HG02885 (cell line): ENCODE measurements around the gene GRK2.

Experiments
- ATAC-seq: cut with Tn5 transposase; IDR thresholded peaks from one replicate; pipeline ENCODE4 v1.9.1; 2021; ENCODE audit warnings: mild to moderate bottlenecking; ENCODE audit not compliant: unreplicated experiment, poor library complexity

Gene GRK2

DNA sequence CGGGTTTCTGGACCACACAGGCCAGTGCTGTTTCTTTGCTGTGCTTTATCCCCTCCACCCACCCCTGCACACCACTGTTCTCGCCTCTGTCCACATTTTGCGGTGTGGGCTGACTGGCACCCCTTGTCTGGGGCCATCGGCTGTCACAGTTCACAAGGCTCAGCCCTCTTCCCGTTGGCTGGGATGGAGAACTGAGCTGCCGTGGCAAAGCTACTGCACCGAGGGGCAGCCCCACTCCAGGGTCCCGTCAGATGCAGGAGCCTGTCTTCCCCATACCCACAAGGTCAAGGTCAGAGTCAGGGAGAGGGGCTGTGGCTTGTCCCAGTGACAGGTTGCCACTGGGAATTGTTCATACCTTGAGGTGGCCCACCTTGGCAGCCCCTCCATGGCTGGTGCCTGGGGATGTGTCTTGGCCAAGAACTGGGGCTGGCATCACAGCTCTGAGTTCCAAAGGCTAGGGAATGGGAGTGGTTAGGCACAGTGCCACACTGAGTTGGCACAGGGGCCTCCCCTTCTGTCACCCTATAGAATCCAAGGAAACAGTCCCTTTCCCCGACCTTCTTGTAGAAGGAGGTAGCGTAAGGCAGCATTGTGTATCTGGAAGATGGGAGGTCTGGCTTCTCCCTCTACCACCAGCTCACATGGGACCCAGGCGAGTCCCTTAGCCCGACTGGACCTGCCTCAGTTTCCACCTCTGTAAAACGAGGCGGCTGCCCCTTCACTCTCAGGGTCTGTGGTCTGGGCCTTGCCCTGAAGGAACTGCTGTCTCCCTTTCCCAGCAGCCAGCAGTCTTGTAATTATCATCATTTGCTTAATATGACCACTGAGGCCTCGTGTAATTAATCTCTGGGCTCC is 3.4 kb downstream of the GRK2 start:
- no peak for ATAC-seq

GRCh38 chr11:67270256-67271204 is 4.3 kb downstream of the GRK2 start:
- ATAC-seq, result no peak

DNA sequence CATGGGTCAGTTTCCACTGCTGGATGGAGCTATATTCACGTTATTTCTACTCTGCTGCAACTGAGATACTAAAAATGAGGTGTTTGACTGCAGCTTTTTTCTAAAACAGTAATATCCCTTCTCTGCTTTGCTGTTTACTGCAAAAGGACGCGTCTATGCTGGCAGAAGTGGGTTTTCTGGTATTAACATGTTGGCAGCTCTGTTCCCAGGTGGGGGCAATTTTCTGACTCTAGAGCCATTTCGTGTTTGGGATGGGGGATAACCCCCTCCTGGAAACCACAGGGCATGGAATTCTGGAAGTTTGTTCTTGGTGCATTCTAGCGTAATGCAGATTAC is 4.9 kb downstream of the GRK2 start:
- ATAC-seq, result no peak

DNA sequence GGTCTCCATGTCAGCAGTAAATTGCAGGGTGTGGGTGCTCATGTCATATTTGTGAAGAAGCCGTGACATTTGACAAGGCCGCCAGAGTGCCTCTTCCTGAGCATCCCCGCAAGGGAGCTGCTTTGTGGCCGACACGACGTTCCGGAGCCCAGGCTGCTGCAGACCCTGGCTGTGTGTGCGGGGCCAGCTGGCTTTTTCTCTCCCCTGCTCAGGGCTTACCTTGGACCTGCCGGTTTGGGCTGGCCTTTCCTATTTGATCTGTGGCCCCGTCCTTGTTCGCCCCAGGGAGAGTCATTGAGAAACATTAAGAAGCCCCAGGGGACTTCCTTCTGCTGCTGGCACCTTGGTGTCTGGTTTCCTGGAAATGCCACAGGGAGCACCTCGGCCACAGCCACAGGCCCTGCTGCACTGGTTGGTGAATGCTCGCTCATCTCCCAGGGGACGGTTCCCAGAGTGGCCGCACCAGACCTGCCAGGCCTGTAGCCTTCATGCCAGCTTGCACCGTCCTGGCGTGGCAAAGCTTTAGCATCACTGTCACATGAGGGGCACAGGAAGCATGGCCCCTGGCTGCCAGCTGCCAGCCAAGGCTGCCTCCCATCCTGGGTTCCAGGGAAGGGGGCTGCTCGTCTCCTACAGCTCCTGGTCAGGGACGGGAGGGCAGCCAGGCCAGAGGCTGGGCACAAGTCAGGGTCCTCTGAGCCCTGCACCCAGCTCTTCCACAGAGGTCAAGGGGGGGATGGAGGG is 5.4 kb downstream of the GRK2 start:
- ATAC-seq, result no peak

DNA sequence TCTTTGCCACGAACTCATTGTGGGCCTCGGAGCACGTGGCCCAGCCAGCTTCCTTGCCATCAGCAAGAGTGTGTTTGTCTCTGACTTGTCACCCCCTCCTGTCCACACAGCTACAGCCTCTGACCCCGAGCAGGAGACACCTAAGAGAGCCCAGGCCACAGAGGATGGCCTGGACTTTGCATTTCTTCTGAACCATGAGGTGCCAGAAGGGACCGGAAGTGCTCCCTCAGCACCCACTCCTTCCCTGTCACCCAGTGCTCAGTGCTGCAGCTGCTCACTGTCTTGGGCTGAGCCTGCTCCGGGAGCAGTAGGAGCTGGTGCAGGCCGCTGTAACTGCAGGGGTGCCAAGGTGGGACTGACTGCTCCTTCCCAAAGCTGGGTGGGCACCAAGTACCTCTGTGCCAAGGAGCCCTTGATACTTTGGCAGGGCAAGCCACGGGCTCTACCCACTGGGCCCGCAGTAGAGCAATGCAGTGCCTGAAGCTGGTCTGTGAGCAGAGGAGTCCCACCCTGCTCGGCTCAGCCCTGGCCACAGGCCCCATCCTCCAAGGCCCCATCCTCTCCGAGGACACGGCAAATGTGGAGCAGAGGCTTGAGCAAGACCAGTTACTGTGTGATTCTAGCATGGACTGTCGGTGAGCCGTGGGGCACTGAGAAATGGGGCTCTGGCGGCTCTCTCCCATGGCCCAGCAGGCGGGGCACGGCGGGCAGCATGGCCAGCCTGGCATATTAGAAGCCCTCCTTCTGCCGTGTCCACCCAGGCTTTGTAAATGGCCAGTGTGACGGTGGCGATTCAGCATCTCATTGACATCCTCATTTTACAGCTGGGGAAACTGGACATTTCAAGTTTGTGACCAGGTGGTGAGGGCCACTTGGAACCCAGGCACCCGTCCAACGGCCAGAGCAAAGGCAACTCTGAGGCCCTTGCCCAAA is 6.3 kb downstream of the GRK2 start:
- ATAC-seq, result no peak

DNA sequence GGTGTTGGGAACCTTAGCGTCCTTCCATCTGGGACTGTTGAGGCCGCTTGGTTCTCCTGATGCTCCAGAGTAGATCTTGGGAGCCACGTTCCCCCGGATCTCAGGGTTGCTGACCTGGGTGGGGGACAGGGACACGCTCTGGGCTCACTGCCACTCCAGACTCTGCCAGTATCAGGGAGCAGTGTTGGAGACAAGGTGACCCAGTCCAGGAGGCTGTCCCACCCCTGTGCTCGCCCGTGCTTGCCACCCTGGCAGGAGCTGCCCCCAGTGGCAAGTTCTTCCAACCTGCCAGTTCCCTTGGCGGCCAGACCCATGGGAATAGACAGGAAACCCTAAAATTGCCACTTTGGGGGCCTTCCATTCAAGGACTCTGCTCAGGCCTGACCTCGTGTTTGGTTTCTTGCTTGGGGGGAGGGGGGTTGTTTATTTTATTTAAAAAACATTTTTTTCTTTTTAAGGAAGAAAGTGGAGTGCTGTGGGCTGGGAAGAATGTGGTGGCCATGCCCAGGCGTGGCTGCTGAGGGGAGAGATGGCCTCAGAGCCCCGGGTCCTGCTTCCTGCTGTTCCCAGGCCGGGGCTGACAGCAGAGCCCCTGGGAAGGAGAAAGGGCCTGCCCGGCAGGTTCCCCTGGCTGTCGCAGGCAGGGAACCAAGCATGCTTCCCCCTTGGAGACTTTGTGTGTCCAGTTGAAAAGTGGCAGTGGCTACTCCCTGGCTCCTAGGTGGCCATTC is 7.2 kb downstream of the GRK2 start:
- ATAC-seq, result no peak

- no peak for ATAC-seq
Observed at GRCh38 chr11:67274768-67275605, 8.7 kb downstream of the GRK2 start.

GRCh38 chr11:67275606-67276409 is 9.5 kb downstream of the GRK2 start:
- ATAC-seq, result no peak

- ATAC-seq, result peak; percentile 17
Observed at GRCh38 chr11:67276781-67277230, 10.5 kb downstream of the GRK2 start.

GRCh38 chr11:67277231-67277961 is 11.1 kb downstream of the GRK2 start:
- ATAC-seq, result peak; percentile 82

DNA sequence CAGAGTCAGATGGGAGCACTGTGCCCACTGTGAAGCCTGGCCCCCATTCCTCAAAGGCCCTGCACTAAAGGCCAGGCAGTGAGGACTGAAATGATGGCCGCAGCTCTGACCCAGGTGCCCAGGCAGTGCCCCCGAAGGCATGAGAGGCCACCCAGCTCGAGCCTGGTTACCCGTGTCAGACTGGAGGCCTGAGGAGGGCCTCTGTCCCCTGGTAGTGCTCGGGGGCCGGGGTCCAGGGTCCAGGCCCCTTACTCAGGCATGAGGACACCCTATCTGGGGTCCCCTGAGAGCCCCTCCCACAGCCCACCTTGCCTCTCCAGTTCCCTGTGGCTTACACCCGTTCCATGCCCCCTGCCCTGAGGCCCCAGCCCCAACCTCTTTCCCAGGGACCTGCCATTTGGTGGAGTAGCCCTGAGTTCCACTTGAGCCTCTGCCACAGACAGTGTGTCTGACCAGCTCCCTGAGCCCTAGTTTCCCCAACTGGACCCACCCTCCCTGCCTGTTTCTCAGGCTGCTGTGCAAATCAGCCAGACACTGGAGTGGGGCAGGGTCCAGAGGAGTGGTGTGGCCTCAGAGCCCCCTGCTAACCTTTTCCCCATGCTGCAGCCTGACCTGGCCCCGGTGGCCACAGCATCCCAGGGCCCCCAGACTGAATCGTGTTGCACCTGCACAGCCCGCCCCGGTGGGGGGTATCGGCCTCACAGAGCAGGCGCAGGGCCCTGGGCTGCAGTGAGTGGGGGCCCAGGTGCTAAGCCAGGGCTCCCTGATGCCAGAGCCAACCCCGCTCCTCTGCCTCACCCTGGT is 12.1 kb downstream of the GRK2 start:
- ATAC-seq, result no peak

DNA sequence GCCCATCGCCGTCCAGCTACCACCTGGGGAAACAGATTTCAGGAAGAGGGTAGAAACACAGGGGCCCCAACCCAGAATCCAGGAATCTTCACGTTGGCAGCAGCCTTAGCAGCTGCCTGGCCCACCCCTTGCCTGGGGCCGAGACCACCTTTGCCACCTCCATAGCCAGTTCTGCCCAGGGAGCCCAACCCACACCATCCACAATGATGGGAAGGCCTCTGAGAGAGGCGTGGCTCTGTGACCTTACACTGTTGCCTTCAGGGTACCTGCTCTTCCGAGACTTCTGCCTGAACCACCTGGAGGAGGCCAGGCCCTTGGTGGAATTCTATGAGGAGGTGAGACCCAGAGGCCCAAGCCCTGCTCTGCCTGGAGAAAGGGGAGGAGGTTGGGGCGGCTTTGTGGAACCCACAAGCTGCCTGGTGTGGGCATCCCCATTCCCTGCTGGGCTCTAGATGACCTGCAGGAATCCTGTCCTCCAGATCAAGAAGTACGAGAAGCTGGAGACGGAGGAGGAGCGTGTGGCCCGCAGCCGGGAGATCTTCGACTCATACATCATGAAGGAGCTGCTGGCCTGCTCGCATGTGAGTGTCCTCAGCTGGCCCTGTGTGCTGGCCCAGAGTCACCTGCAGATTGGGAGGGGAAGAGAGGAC is 12.8 kb downstream of the GRK2 start:
- no peak for ATAC-seq

- ATAC-seq, result no peak
Observed at GRCh38 chr11:67279589-67280340, 13.5 kb downstream of the GRK2 start.

- ATAC-seq, result no peak
Observed at GRCh38 chr11:67280341-67280787, 14.1 kb downstream of the GRK2 start.
